Cardiac fibroblast (primary cell): ENCODE measurements around the gene RASSF8.
A peak's percentile ranks its signal among the peaks of the same experiment; 100 is the strongest.

Experiments used
- DNase-seq, 2 donors: peaks; one replicate each; pipeline versions ENCODE4 v3.0.0 to v3.0.0-alpha.2; 2010; ENCODE audit warnings: low read depth in 2 of 2
- H3K4me3 ChIP-seq, 2 donors: replicated peaks in 1 of 2; 1 replicate in 1 of 2; 2 replicates in 1 of 2; pipeline ENCODE4 v1.5.1; 2011; ENCODE audit warnings: low read depth in 2 of 2, low read length in 2 of 2, mild to moderate bottlenecking in 2 of 2, moderate library complexity in 1 of 2
- CTCF ChIP-seq: IDR thresholded peaks from one replicate; pipeline ENCODE4 v1.5.1; 2011; ENCODE audit warnings: low read depth, mild to moderate bottlenecking, low read length, inconsistent platforms

Gene RASSF8

DNA sequence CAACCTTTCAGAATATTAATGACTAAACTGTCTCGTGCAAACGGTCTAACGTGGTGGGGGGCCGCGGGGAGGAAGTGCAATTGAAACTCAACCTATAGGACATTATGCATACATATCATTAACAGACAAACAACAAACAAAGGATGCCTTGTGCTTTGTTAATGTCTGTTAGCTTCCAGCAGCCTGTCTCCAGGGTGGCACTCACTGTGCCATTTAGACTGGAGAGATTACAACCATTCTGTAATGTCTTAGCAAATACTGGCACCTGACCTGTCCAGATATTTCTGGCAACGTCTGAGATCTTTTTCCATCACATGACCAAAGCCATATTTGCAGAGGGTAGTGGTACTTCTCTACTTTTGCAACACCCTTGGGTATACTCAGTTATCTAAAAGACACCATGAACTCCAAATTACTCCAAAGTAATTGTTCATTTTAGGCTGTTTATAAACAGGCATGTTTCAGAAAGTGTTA lies 154.7 kb downstream of the RASSF8 start:
- H3K4me3 ChIP-seq: no peak overlapping the region
- TF ChIP-seq CTCF: no peak
- DNase-seq: no peak

DNA sequence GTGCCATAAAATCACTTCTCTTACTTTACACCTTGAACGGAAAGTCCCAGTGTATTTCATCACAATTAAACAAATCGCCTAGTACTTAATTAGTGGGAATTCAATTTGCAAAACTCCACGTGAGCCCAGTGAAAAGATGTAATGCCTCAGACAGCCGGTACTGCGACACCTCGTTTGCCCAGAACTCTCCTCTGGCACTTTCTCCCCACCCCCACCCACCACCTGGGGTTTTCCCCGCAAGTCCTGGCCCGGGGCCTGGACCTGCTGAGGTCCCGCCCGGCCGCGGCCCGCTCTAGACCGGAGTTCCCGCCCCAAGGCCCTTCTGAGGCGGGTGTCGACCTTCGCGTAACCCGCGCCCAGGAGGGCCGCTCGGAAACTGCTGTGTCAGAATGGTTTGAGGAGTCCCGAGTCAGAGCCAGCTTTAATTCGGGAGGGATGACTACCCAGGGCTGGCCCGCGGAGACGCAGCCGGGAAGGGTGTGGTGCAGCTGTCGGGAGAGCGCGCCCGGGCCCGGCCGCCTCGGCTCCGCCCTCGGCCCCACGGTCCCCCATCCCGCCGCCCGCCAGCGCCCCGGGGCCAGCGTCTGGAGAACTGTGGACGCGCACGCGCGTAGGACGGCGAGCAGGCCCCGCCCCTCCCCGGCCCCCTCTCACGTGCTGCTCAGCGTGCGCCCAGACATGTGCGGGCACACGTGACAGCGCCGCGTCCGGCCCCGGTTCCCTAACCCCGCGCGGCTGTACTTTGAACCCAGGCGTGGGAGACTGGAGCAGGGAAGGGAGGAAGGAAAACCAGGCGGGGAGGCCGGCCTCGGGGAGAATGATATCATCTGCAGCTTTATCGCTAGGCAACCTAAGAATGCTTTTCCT lies 155.6 kb downstream of the RASSF8 start:
- H3K4me3 ChIP-seq: peak overlapping the region; percentile 54 to 58
- TF ChIP-seq CTCF: peak; percentile 39
- DNase-seq: peak; percentile 90 to 91

- TF ChIP-seq CTCF: no peak
- H3K4me3 ChIP-seq: peak overlapping the region; percentile 48 to 54
- no peak for DNase-seq
Observed at GRCh38 chr12:26114720-26115401, 156.4 kb downstream of the RASSF8 start.

GRCh38 chr12:26116829-26117715 lies 158.6 kb downstream of the RASSF8 start:
- DNase-seq: no peak
- TF ChIP-seq CTCF: no peak
- no peak overlapping the region for H3K4me3 ChIP-seq

GRCh38 chr12:26118308-26118707 lies 159.8 kb downstream of the RASSF8 start:
- H3K4me3 ChIP-seq: no peak overlapping the region
- TF ChIP-seq CTCF: no peak
- DNase-seq: no peak

DNA sequence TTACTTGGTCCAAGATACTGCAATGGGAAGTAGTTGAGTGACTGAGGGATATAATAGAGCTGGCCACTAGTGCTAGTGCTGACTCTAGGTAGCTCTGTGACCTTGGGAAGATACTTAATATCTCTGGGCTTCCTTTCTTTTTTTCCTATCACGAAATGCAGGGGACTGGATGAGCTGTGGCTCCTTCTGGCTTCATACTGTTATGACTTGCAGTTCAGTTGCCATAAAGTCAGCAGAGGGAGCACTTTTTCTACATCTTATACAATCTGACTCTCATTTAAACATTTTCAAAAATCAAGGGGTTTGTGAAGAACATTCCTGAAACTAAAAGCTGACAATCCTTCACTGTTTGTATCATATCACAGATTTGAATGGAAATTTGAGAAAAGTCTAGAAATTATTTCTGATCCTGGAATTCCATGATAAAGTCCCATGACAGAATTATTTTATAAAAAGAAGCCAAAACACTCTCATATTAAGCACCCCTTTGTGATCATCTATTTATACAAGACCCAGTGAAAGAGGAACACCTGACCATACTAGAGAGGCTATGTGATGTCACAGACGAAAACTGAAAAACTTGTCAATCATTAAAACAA lies 161.0 kb downstream of the RASSF8 start:
- peak; percentile 62 for TF ChIP-seq CTCF
- H3K4me3 ChIP-seq: no peak overlapping the region
- peak; percentile 82 to 84 for DNase-seq
